Esophagus (tissue), 2 donors: Measurements from ENCODE around the gene ARL13A. TPM values are rescaled to one million over a fixed set of nuclear protein-coding genes. Genes with fewer than 3 reads are reported as not detected.

Source experiments
- H3K27ac ChIP-seq, 2 donors: one replicate each; pipeline ENCODE4 v1.5.1; 2013; ENCODE audit warnings: low read depth in 2 of 2, mild to moderate bottlenecking in 2 of 2, inconsistent platforms in 1 of 2, low read length in 1 of 2, moderate library complexity in 1 of 2
- H3K27me3 ChIP-seq, 2 donors: one replicate each; pipeline ENCODE4 v1.6.1; 2013; ENCODE audit warnings: low read length in 2 of 2, control low read depth in 1 of 2, mild to moderate bottlenecking in 1 of 2; ENCODE audit not compliant: insufficient read depth in 2 of 2, control insufficient read depth in 1 of 2
- H3K36me3 ChIP-seq, 2 donors: one replicate each; pipeline ENCODE4 v1.6.1; 2013; ENCODE audit warnings: low read length in 1 of 2; ENCODE audit not compliant: control insufficient read depth in 2 of 2, insufficient read depth in 2 of 2
- H3K4me1 ChIP-seq, 2 donors: one replicate each; pipeline ENCODE4 v1.6.1; 2013; ENCODE audit warnings: low read length in 1 of 2; ENCODE audit not compliant: control insufficient read depth in 2 of 2, insufficient read depth in 2 of 2
- H3K4me3 ChIP-seq, 2 donors: one replicate each; pipeline ENCODE4 v1.5.1; 2013; ENCODE audit warnings: low read length in 2 of 2, mild to moderate bottlenecking in 2 of 2, low read depth in 1 of 2, moderate library complexity in 1 of 2
- H3K9me3 ChIP-seq, 2 donors: one replicate each; pipeline ENCODE4 v1.6.1; 2013; ENCODE audit warnings: mild to moderate bottlenecking in 2 of 2, low read depth in 1 of 2, low read length in 1 of 2, moderate library complexity in 1 of 2; ENCODE audit not compliant: control insufficient read depth in 2 of 2, insufficient read depth in 1 of 2
- WGBS, 2 donors: extraction: QIAGEN DNeasy Blood & Tissue Kit; methylation state at CpG; one replicate each; pipeline ENCODE4 v1.1.7; 2013; 5-methylcytosine and 5-hydroxymethylcytosine counted together
- polyA plus RNA-seq, 2 donors: library from polyadenylated mRNA; stranded (reverse); fragments of 200-250 nt; gene quantifications; one replicate each; pipeline ENCODE4 v1.2.3, GENCODE V29; 2013
- donor health status: healthy with polysubstance abuse.
- donor health status: Bipolar disorder and iron deficiency.

Gene ARL13A
- polyA plus RNA-seq, 2 donors: not detected

DNA sequence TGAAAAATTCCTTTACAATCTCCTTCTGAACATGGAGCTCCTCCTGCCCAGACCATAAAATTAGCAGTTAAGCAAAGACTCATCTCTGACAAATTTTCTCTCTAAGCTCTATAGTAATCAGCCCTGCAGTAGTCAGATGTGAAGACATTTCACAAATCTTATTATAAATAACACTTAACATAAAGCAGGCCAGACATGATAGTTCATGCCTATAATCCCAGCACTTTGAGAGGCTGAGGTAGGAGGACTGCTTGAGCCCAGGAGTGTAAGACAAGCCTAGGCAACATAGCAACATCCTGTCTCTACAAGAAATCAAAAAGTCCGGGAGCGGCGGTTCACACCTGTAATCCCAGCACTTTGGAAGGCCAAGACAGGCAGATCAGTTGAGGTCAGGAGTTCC lies 52.5 kb downstream of the ARL13A start:
- 57 to 93% methylated on average over 3 of the region's 3 CpGs for WGBS, 2 donors
- no peaks in the 10 kb centered on the region for H3K27me3 ChIP-seq
- no peak overlapping the region for H3K4me3 ChIP-seq
- H3K27ac ChIP-seq: no peak overlapping the region
- no peaks in the 10 kb centered on the region for H3K4me1 ChIP-seq
- H3K9me3 ChIP-seq: no peaks in the 10 kb centered on the region
- H3K36me3 ChIP-seq: peaks cover 4 to 8% of the 10 kb centered on the region in 2 donors

DNA sequence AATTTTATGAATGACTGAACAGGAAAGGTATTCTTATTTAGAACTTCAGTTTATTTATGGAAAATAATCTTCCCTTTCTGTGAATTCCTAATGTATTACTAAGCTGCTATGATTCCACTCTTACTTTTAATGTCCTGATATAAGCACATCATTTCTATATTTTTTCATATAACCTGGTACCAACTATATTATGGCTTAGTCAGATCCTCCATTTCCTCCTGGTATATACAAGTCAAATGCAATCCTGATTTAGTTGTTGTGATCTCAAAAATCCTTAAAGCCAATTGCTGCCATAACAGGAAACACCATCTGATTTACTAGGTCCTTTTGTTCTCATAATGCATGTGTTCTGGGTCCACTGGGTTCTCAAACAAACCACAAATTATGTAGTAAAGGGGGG lies 55.6 kb downstream of the ARL13A start:
- Histone ChIP-seq H3K4me3 (no peak overlapping the region), H3K27me3 (no peaks in the 10 kb centered on the region), H3K27ac (no peak overlapping the region), H3K36me3 (peaks cover 0 to 3% of the 10 kb centered on the region in 2 donors), H3K4me1 (no peaks in the 10 kb centered on the region), H3K9me3 (no peaks in the 10 kb centered on the region)

DNA sequence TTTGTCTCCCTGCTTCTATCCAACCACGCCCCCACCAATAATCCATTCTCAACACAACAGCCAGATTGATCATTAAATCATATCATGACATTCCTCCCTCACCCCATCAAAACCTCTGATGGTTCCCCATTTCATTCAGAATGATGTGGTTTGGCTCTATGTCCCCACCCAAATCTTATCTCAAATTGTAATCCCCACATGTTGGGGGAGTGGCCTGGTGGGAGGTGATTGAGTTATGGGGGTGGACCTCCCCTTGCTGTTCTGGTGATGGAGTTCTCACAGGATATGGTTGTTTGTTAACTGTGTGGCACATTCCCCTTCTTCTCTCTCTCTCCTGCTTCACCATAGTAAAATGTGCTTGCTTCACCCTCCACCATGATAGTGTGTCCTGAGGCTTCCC lies 59.1 kb downstream of the ARL13A start:
- H3K36me3 ChIP-seq: no peaks in the 10 kb centered on the region
- H3K27ac ChIP-seq: no peak overlapping the region
- no peaks in the 10 kb centered on the region for H3K4me1 ChIP-seq
- WGBS, 2 donors: 73 to 95% methylated on average over 1 of the region's 1 CpG
- H3K9me3 ChIP-seq: no peaks in the 10 kb centered on the region
- H3K4me3 ChIP-seq: no peak overlapping the region
- H3K27me3 ChIP-seq: no peaks in the 10 kb centered on the region

DNA sequence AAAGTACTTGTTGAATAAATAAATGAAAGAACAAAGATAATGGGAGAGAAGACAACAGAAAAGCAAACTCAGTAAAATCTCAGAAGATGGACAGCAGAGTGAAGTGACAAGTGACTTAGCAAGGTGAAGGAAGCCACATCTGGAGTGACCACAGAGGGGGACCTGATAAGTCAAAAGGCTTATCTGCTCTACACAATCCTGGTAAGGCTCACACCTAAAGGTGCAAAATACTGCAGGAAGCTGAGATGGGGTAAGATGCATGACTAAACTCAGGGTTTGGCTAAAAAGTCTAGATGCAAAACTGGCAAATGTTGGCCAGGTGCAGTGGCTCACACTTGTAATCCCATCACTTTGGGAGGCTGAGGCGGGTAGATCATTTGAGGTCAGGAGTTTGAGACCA lies 60.2 kb downstream of the ARL13A start:
- no peaks in the 10 kb centered on the region for H3K9me3 ChIP-seq
- H3K27ac ChIP-seq: no peak overlapping the region
- H3K4me3 ChIP-seq: no peak overlapping the region
- H3K4me1 ChIP-seq: no peaks in the 10 kb centered on the region
- no peaks in the 10 kb centered on the region for H3K36me3 ChIP-seq
- WGBS, 2 donors: 93 to 100% methylated on average over 1 of the region's 1 CpG
- H3K27me3 ChIP-seq: no peaks in the 10 kb centered on the region

DNA sequence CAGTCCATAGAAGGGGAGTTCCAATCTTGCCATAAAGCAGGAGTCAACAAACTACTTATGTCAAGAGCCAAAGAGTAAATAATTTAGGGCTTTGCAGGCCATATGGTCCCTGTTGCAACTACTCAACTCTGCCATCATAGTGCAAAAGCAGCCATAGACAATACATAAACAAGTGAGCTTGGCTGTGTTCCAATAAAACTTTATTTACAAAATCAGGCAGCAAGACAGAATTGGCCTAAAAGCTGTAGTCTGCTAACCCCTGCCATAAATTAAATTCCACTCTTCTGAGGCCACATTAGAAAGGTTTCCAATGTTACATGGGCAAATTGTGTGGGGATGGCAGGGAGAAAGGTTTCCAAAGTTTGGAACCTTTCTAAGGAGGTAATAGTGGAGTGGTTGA lies 67.7 kb downstream of the ARL13A start:
- Histone ChIP-seq H3K4me1 (no peaks in the 10 kb centered on the region), H3K4me3 (no peak overlapping the region), H3K36me3 (no peaks in the 10 kb centered on the region), H3K27me3 (no peaks in the 10 kb centered on the region), H3K9me3 (no peaks in the 10 kb centered on the region), H3K27ac (no peak overlapping the region)

DNA sequence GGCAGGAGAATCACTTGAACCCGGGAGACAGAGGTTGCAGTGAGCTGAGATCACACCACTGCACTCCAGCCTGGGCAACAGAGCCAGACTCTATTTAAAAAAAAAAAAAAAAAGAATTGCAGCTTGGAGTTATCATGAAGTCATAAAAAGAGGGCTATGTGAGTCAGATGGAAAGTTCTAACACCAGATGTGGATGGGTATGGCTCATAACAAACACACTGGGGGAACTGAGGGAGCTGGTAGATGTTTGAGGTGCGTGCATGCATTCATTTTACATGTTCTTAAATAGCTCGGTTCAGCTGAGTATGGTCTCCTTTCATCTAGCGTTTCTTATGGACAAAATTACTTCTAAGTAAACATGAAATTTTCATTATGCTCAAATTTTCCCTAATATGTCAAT lies 70.7 kb downstream of the ARL13A start:
- WGBS, 2 donors: 88 to 92% methylated on average over 4 of the region's 4 CpGs
- Histone ChIP-seq H3K9me3 (no peaks in the 10 kb centered on the region), H3K27ac (no peak overlapping the region), H3K36me3 (no peaks in the 10 kb centered on the region), H3K4me1 (no peaks in the 10 kb centered on the region), H3K4me3 (no peak overlapping the region), H3K27me3 (no peaks in the 10 kb centered on the region)

Other genes starting within 250 kb of the ARL13A start
- gene SYTL4, start 237.6 kb upstream of the ARL13A start, polyA plus RNA-seq: 1 to 10 TPM; 6.2 to 6.7 TPM
- 10 to 100 TPM; 12.1 to 21.5 TPM for gene CSTF2, start 149.3 kb upstream of the ARL13A start, polyA plus RNA-seq
- gene NOX1, start 95.3 kb upstream of the ARL13A start, polyA plus RNA-seq: under 1 TPM; 0.02 to 0.10 TPM
- gene XKRX, start 40.8 kb upstream of the ARL13A start, polyA plus RNA-seq: 1 to 10 TPM; 1.5 to 2.6 TPM
- 10 to 100 TPM in 1 of 2 donors, 1 to 10 TPM in 1; 7.4 to 11.1 TPM for gene TRMT2B, start 82.4 kb downstream of the ARL13A start, polyA plus RNA-seq
- 1 to 10 TPM in 1 of 2 donors, under 1 TPM in 1; 0.39 to 2.0 TPM for gene TMEM35A, start 109.2 kb downstream of the ARL13A start, polyA plus RNA-seq
- 1 to 10 TPM; 1.0 to 1.5 TPM for gene CENPI, start 128.5 kb downstream of the ARL13A start, polyA plus RNA-seq